ENCODE data around the gene SMS. TPM values are rescaled to one million over a fixed set of nuclear protein-coding genes. Genes with fewer than 3 reads are reported as not detected.
A peak's percentile ranks its signal among the peaks of the same experiment; 100 is the strongest.

The SMS gene
- 100 to 1,000 TPM in 3 of 4 donors, 10 to 100 TPM in 1; 57.0 to 166 (median 150) TPM for polyA plus RNA-seq (ENCODE audit: insufficient read length in 4 of 4)

DNA sequence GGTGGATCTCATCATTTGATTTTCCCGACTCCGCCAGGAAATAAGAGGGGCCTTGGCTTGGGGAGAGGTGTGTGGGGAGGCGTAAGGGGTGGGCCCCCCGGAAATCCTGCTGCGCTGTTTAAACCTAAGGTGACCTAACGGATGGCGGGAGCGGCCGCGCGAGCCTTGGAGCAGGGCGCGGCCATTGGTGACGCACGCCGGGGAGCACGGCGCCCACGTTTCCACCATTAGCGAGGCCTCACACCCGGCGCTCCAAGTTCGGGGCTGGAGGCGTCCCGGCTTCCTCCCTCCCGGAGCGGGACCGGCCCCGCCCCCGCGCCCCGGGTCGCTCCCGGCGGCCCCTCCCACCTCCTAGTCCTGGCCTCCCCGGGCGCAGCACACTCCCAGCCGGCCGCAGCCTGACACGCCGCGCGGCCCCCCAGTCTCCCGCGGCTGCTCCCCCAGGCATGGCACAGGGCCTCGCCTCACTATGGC, at the start of gene SMS:
SMS (plus strand) TSS at position 354 of the 474 bp plus-strand sequence; CDS start at position 470, 116 bp downstream.
- peak in 1 of 4 donors; percentile 42 for DNase-seq (ENCODE audit: low read depth in 4 of 4, low spot score in 3 of 4)

GRCh38 chrX:21905313-21905712, 35.2 kb upstream of the SMS start:
- no peak for DNase-seq (ENCODE audit: low read depth in 4 of 4, low spot score in 3 of 4)

DNA sequence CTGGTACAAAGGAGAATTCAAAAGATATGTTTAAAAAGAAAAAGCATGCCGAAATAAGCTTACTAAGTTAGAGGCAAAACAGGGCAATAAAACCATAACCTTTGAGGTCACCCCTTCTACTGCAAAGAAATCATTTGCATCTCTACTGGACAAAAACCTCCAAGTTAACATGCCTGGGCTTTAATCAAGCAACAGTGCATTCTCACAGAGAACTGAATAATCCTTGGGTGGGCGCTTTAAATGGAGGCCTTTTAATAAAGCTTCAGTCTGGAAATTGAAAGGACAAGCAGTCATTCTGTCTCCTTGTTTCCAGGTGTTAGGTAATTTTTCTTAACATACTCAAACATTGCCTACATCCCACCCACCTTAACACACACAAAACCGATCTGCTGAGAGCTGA, 34.6 kb upstream of the SMS start:
- DNase-seq (ENCODE audit: low read depth in 4 of 4, low spot score in 3 of 4) = no peak

GRCh38 chrX:21907260-21907659, 33.2 kb upstream of the SMS start:
- peak in 1 of 4 donors; percentile 12 for DNase-seq (ENCODE audit: low read depth in 4 of 4, low spot score in 3 of 4)

- no peak for DNase-seq (ENCODE audit: low read depth in 4 of 4, low spot score in 3 of 4)
Observed at GRCh38 chrX:21911481-21911880, 29.0 kb upstream of the SMS start.

- DNase-seq (ENCODE audit: low read depth in 4 of 4, low spot score in 3 of 4) = no peak
Observed at GRCh38 chrX:21912220-21912619, 28.3 kb upstream of the SMS start.

DNA sequence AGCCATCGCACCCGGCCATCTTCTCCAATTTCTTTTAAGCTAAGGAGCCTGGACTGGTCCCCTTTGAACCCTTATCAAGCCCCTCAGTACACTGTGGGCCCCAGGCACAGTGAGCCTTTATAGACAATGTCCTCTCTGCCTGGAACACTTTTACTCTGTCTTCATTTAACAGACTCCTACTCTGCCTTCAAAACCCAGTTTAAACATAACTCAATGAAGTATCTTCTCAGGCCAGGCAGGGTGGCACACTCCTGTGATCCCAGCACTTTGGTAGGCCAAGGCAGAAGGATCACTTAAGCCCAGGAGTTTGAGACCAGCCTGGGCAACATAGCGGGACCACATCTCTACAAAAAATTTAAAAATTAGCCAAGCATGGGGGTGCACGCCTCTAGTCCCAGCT, 27.5 kb upstream of the SMS start:
- DNase-seq (ENCODE audit: low read depth in 4 of 4, low spot score in 3 of 4) = no peak

DNA sequence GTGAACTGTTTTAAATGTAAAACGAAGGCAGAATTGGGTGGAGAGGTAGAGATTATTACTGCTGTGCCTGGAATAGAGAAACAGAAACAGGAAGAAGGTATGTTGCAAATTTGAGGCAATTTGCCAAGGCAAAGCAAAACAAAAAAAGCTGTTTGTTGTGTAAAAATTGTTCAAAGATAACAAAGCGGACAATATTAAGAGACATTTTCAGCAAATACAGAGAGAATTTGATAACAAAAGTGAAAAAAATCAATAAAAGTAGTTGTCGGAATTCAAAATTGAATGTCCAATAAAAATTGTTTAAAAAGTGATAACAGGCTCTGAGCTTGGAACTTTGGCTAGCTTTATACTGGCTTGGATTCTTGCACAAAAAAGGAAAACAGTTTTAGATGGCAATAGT, 14.4 kb upstream of the SMS start:
- DNase-seq (ENCODE audit: low read depth in 4 of 4, low spot score in 3 of 4) = no peak

DNA sequence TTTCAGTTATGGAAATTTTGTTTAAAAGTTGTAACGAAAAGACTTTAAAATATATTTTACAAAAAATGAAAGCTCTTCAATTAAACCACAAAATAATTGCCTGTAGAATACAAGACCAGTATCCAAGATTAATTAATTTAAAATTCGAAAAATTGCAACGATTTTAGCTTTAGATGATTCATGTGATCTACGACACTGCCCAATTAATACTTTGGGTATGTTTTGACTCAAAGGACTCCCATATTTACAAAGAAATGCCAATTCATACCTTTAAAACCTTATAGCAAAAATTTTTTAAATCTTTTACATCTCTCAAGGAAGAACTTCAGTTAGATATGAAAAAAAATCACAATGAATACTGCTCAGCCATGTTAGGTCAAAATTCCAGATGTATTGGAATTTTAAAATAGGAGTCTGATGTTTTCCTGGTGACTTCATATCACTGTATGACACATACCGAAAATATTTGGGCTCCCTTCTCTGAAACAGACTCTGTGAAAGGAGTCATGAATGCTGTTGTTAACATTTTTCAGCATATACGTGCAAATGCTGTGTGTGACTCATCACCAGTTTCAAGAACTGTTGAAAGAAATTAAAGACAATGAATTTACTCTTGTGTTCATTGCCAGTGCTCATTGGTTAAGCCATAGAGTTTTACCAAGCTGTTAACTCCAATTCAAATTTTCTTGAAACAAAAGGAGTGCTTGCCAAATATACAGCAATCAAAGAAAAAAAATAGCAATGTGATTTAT, 13.8 kb upstream of the SMS start:
- no peak for DNase-seq (ENCODE audit: low read depth in 4 of 4, low spot score in 3 of 4)

- no peak for DNase-seq (ENCODE audit: low read depth in 4 of 4, low spot score in 3 of 4)
Observed at GRCh38 chrX:21929209-21929608, 11.3 kb upstream of the SMS start.

DNA sequence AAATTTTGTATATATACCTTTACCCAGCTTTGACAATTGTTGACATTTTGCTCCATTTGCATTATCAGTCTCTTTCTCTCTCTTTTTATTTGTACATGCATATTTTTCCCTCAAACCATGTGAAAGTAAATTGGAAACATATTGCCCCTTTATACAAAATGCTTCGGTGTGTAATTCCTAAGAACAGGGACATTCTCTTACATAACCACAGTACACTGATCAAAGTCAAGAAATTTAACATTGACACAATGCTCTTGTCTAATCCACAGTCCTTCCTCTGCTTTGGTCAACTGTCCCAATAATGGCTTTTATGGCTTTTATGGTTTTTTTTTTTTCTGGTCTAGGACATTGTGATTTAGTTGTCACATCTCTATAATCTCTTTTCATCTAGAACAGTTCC, 9.5 kb upstream of the SMS start:
- DNase-seq (ENCODE audit: low read depth in 4 of 4, low spot score in 3 of 4) = no peak

- DNase-seq (ENCODE audit: low read depth in 4 of 4, low spot score in 3 of 4) = no peak
Observed at GRCh38 chrX:21932292-21933002, 8.1 kb upstream of the SMS start.

DNA sequence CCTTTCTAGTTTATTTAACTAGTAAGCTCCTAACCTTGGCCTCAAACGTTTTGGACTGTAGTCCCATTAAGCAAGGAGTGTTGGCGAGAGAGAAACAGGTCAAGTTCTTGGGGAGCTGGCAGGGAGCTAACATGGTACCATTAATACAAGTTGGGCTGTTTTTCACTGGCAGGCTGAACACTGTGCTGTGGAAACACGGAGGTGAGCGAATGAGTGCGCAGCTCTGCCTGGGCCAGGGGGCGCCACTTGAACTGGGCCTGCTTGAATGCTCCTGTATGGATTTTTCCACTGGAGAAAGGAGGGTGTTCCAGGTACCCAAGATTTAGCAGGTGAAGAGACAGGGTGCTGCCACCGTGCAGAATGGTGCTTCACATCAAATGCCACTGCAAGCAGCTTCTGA, 7.4 kb upstream of the SMS start:
- DNase-seq (ENCODE audit: low read depth in 4 of 4, low spot score in 3 of 4) = no peak

DNA sequence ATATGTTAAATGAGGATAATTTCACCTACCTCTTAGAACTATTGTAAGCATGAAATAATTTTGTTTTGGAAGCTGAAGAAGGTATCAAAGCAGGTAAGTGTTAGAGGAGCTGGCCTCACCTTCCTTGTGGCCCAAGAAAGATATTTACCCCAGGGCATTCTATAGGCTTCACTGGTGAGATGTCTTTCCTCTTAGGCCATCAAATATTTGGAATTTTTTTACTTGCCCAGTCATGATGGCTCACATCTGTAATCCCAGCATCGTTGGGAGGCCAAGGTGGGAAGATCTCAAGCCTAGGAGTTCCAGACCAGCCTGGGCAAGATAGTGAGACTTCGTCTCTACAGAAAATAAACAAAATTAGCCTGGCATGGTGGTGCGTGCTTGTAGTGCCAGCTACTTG, 6.1 kb upstream of the SMS start:
- no peak for DNase-seq (ENCODE audit: low read depth in 4 of 4, low spot score in 3 of 4)

DNA sequence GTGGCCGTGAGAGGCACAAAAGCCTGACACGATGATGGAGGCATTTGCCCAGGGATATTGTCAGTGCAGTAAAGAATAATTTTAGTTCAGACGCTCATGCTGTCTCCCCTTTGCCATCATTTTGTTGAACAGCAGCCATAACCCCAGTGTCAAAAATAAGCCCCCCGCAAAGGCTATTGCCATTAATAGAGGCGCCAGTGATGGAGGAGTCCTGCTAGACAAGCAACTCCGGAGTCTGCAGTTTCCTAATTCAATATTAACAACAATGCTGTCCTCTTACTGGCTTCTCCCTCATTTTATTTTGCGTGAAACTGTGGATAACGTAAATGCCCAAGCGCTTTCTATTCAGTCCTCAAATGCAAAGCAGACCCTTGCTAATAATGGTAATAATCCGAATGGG, 603 bp upstream of the SMS start:
- DNase-seq (ENCODE audit: low read depth in 4 of 4, low spot score in 3 of 4) = no peak

GRCh38 chrX:21943460-21944135, 3.1 kb downstream of the SMS start:
- DNase-seq (ENCODE audit: low read depth in 4 of 4, low spot score in 3 of 4) = no peak

DNA sequence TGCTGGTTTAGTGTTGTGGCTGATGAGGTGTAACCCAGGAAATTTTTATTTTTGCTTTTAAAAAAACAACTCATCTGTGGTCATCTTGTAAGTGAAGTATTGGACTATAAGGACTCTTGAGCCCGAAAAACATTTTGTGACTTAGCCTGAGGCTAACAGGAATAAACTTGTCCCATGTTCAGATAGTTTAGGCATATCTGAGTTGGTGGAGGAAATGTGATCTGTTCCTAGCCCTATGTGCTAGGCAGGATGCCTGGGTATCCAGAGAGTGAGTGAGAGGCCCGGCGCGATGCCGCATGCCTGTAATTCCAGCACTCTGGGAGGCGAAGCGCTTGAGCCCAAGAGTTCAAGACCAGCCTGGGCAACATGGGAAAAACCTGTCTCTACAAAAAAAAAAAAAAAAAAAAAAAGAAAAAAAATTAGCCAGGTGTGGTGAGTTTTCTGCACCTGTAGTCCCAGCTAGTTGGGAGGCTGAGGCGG, 3.7 kb downstream of the SMS start:
- no peak for DNase-seq (ENCODE audit: low read depth in 4 of 4, low spot score in 3 of 4)

- DNase-seq (ENCODE audit: low read depth in 4 of 4, low spot score in 3 of 4) = no peak
Observed at GRCh38 chrX:21946925-21947641, 6.6 kb downstream of the SMS start.

- DNase-seq (ENCODE audit: low read depth in 4 of 4, low spot score in 3 of 4) = no peak
Observed at GRCh38 chrX:21947671-21948070, 7.2 kb downstream of the SMS start.

GRCh38 chrX:21948897-21949578, 8.5 kb downstream of the SMS start:
- no peak for DNase-seq (ENCODE audit: low read depth in 4 of 4, low spot score in 3 of 4)
